SK-N-MC (cell line): ENCODE results near the gene ROGDI.

Source experiments
- DNase-seq: peaks from one replicate; pipeline ENCODE4 v3.0.0-alpha.2; 2011; ENCODE audit warnings: low read depth, low spot score
- H3K27ac ChIP-seq: fragments of 200-600 bp; sonication (generic); 2 replicates; pipeline ENCODE4 v1.5.1; 2016; ENCODE audit warnings: mixed run types
- H3K36me3 ChIP-seq: fragments of 200-600 bp; sonication (generic); 2 replicates; pipeline ENCODE4 v1.6.1; 2017; ENCODE audit warnings: antibody characterized with exemption, low read length, mixed read lengths; ENCODE audit not compliant: insufficient read depth
- H3K4me3 ChIP-seq: fragments of 200-600 bp; sonication (generic); 2 replicates; pipeline ENCODE4 v1.5.1; 2016
- H3K9ac ChIP-seq: fragments of 200-600 bp; sonication (generic); 2 replicates; pipeline ENCODE4 v1.8.0; 2017; ENCODE audit warnings: mixed run types, mixed read lengths; ENCODE audit not compliant: insufficient read length
- H3K9me3 ChIP-seq: fragments of 200-600 bp; sonication (generic); 2 replicates; pipeline ENCODE4 v1.6.1; 2017; ENCODE audit warnings: low read depth, mild to moderate bottlenecking, antibody characterized with exemption, low read length, moderate library complexity, mixed read lengths
- EZH2 ChIP-seq: fragments of 200-600 bp; sonication (generic); IDR thresholded peaks from one replicate; pipeline ENCODE4 v1.6.1; 2017; ENCODE audit warnings: antibody characterized with exemption
- FOXP2 ChIP-seq: optimal IDR thresholded peaks from 2 replicates; pipeline ENCODE3; 2011; ENCODE audit warnings: mild to moderate bottlenecking, moderate library complexity; ENCODE audit not compliant: insufficient read depth; ENCODE audit errors: extremely low read length, control extremely low read depth
- POLR2AphosphoS5 ChIP-seq: IDR thresholded peaks from 2 replicates; pipeline ENCODE4 v1.6.1; 2012; ENCODE audit warnings: mild to moderate bottlenecking, low read depth, low read length, borderline replicate concordance

The ROGDI gene

DNA sequence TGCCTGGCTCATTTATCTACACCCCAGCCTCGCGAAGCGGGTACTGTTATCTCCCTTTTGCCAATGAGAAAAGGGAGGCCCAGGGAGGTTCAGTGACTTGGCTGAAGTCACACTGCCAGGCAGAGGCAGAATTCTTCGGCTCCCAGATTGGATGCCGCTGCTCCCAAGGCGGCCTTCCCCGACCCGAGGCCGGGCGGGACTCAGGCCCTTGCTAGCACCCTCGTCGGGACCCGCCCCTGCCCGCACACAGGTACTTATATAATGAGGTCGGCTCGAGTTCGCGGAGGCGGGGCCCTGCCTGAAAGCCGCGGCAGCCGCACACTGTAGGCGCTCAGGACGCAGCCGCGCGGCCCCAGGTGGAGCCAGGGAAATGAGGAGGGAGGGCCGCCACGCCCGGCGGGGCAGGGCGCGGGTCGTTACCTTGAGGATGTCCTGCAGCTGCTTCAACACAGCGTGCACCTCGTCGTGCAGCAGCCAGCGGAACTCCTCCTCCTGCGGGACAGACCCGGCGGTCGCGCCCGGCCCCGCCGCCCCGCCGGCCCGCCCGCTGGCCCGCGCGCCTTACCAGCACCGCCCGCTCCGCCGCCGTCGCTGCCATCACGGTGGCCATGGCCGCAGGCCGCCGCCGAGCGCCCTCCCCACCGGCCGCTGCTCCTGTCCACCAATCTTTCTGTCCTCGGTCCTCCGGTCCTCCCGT lies at the start of gene ROGDI:
Gene ROGDI, minus strand, starts transcription at position 672 of the 697 bp plus-strand sequence. Its CDS starts 62 bp downstream, at position 610.
- H3K27ac ChIP-seq, result no peak within 1 kb of the TSS
- no peaks in the 10 kb centered on the region for H3K9me3 ChIP-seq
- peak within 1 kb of the TSS; percentile 43 for H3K9ac ChIP-seq
- H3K4me3 ChIP-seq, result peak within 1 kb of the TSS; percentile 96
- no peak for TF ChIP-seq FOXP2
- no peak for TF ChIP-seq POLR2AphosphoS5
- peaks cover 13% of the 10 kb centered on the region; the same call in 1 of the 2 replicates for H3K36me3 ChIP-seq
- no peak for DNase-seq

GRCh38 chr16:4850211-4850610 lies 47.8 kb upstream of the ROGDI start:
- peaks cover 23% of the 10 kb centered on the region for H3K36me3 ChIP-seq
- no peaks in the 10 kb centered on the region for H3K9me3 ChIP-seq
- no peak for TF ChIP-seq EZH2
- no peak for TF ChIP-seq FOXP2
- TF ChIP-seq POLR2AphosphoS5, result no peak
- peak overlapping the region; percentile 7 for H3K4me3 ChIP-seq
- H3K27ac ChIP-seq, result no peak overlapping the region
- peak overlapping the region; percentile 43 for H3K9ac ChIP-seq
- no peak for DNase-seq

GRCh38 chr16:4847774-4848587 lies 45.5 kb upstream of the ROGDI start:
- H3K27ac ChIP-seq, result peak overlapping the region; percentile 49; the same call in 1 of the 2 replicates
- no peak for DNase-seq
- TF ChIP-seq FOXP2 (no peak), EZH2 (no peak), POLR2AphosphoS5 (no peak)
- H3K9ac ChIP-seq, result peak overlapping the region; percentile 98
- peaks cover 27% of the 10 kb centered on the region for H3K36me3 ChIP-seq
- no peaks in the 10 kb centered on the region for H3K9me3 ChIP-seq
- H3K4me3 ChIP-seq, result peak overlapping the region; percentile 95

DNA sequence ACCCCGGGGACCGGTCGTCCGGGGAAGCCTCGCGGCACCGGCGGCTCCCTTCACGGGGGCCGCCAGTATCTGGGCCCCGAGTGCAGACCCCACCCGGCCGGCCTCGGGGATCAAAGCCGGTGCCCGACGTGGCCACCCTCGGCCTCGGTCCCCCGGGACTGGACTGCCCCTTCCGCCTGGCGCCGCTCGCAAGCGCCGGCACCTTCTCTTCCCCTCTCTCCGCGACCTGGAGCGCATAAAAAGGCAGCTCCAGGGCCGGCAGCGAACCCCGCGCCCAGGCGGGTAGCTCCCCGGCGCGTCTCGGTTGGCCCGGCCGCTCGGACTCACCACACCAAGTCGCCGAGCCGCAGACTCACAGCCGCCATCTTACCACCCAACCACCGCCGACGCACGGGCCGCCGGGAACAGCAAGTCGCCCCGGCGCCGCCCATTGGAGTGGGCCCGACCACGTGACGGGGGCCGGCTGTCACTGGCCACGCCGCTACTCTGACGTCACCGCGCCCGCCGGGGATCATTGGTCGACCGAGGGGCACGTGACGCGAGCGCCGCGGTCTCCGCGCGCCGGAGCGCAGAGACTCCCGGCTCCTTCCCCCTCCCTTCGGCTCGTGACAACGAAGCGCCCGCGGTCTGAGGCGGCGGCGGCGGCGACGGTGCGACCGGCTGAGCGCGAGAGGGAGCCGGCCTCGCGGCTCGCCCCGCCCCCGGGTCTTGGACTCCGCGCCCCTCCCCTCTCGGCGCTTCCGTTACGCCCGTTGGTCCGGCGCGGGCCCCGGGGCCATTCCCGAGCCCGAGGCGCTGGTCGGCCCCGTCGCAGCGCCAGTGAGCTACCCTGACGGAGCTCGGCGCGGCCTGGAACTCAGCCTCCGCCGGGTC lies 44.7 kb upstream of the ROGDI start, which contains the start of the genes GLYR1 and UBN1:
Gene GLYR1, minus strand, starts transcription at position 388 of the 873 bp plus-strand sequence. Its CDS starts 23 bp downstream, at position 365.
Gene UBN1, plus strand, starts transcription at position 581 of the 873 bp plus-strand sequence. CDS start 5,437 bp downstream, outside the sequence.
- TF ChIP-seq FOXP2, result peak; percentile 51
- TF ChIP-seq POLR2AphosphoS5, result peak; percentile 91
- TF ChIP-seq EZH2, result no peak
- peak within 1 kb of the TSS; percentile 82 for H3K27ac ChIP-seq

DNA sequence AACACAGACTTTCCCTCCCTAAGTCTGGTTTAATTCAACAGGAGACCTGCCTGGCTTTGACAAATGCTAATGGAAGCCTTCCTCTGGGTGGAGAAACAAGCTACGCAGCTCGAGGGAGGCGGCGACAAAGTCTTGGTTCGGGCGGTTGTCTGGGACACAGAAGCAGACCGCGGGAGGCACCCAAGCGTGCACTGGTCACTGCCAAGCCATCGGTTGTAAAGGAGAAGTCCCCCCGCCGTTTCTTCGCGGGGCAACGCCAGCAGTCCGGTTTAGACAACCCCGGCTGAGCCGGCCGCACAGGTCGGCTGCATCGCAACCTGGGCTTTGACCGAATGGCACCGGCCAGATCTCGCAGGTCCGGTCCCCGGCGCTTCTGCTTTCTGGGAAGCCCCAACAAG lies 44.1 kb upstream of the ROGDI start:
- Histone ChIP-seq H3K9me3 (no peaks in the 10 kb centered on the region), H3K36me3 (peaks cover 38% of the 10 kb centered on the region), H3K27ac (0 out of 2 replicates have a peak overlapping the region, but pooled peaks have one; percentile 82), H3K9ac (peak overlapping the region; percentile 98), H3K4me3 (peak overlapping the region; percentile 95)
- no peak for TF ChIP-seq FOXP2
- no peak for TF ChIP-seq POLR2AphosphoS5
- no peak for TF ChIP-seq EZH2
- DNase-seq, result no peak

More for the DNA sequence above, 44.7 kb upstream of the ROGDI start, which contains the start of the genes GLYR1 and UBN1:
- peak; percentile 24 for DNase-seq
- Histone ChIP-seq H3K36me3 (peaks cover 31% of the 10 kb centered on the region), H3K9me3 (no peaks in the 10 kb centered on the region), H3K4me3 (peak within 1 kb of the TSS; percentile 95), H3K9ac (peak within 1 kb of the TSS; percentile 98)

GRCh38 chr16:4840984-4841383 lies 38.6 kb upstream of the ROGDI start:
- H3K4me3 ChIP-seq, result no peak overlapping the region
- H3K9me3 ChIP-seq, result no peaks in the 10 kb centered on the region
- no peak overlapping the region for H3K27ac ChIP-seq
- no peak overlapping the region for H3K9ac ChIP-seq
- no peak for DNase-seq
- H3K36me3 ChIP-seq, result peaks cover 78% of the 10 kb centered on the region
- no peak for TF ChIP-seq POLR2AphosphoS5
- no peak for TF ChIP-seq EZH2
- no peak for TF ChIP-seq FOXP2

DNA sequence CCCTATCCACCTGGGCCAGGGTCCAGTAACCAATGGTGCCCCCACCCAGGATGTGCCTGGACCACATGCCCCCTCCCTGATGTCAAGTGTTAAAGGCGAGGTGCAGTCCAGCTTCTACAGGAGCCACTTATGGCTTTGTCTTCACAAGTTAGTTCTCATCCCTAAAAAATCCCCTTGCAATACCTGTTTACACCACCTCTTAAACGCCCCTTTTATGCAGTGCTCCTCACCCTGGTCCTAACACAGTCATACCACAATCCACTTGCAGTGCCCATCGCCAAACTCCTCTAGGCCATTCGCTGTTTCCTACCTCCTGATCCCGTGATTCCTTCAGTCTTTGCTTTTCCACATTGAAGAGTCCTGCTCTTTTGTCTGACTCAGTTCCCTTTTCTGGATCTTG lies 37.5 kb upstream of the ROGDI start:
- no peak overlapping the region for H3K9ac ChIP-seq
- no peak for DNase-seq
- no peak overlapping the region for H3K4me3 ChIP-seq
- no peaks in the 10 kb centered on the region for H3K9me3 ChIP-seq
- no peak overlapping the region for H3K27ac ChIP-seq
- no peak for TF ChIP-seq EZH2
- no peak for TF ChIP-seq POLR2AphosphoS5
- no peak for TF ChIP-seq FOXP2
- peaks cover 76% of the 10 kb centered on the region for H3K36me3 ChIP-seq
